Measurements from ENCODE around the gene POU2F1. TPM values are rescaled to one million over a fixed set of nuclear protein-coding genes. Genes with fewer than 3 reads are reported as not detected.

POU2F1 gene
- total and polyA plus RNA-seq, 2 donors (not counting 3 experiments of a cell fraction or from before 2014, with no cell fraction given), result 6.0 to 12.9 TPM

- Histone ChIP-seq H3K9ac (replicated peaks; ENCODE audit: extremely low read depth, insufficient read depth, low read length) (no peak overlapping the region), H3K4me1 (ENCODE audit: control insufficient read depth, extremely low read depth, insufficient read depth, low read length) (no peaks in the 10 kb centered on the region), H3K27ac (ENCODE audit: insufficient read depth, low read depth, low read length) (no peak overlapping the region), H3K9me3 (replicated peaks; ENCODE audit: control insufficient read depth, insufficient read depth, low read length) (no peaks in the 10 kb centered on the region), H4K20me1 (replicated peaks; ENCODE audit: control insufficient read depth, extremely low read depth, insufficient read depth, low read length) (no peaks in the 10 kb centered on the region), H3K4me3 (replicated peaks in 1 of 3; ENCODE audit: insufficient read depth in 1 of 3, low read depth in 1 of 3, low read length in 3 of 3) (no peak overlapping the region), H3K9me1 (replicated peaks; ENCODE audit: control insufficient read depth, extremely low read depth, insufficient read depth, low read length) (no peaks in the 10 kb centered on the region), H3K79me2 (ENCODE audit: control insufficient read depth, insufficient read depth, low read length) (no peaks in the 10 kb centered on the region), H3K36me3 (ENCODE audit: control insufficient read depth in 2 of 2, extremely low read depth in 1 of 2, insufficient read depth in 2 of 2, low read length in 2 of 2) (no peaks in the 10 kb centered on the region), H2AFZ (ENCODE audit: low read depth, low read length) (no peak overlapping the region), H3K27me3 (ENCODE audit: control insufficient read depth in 2 of 2, insufficient read depth in 2 of 2, low read length in 2 of 2) (no peaks in the 10 kb centered on the region), H3K4me2 (ENCODE audit: insufficient read depth, low read length) (no peak overlapping the region)
- intact Hi-C loops (cut with micrococcal nuclease) (no loop called here), dilution Hi-C loops (cut with MboI; ENCODE audit: extremely low pct_ligation_motif_present, low sequenced_read_pairs) (no loop called here)
- FAIRE-seq, result no peak
- CTCF ChIA-PET, result interaction anchor here (1.2 to 1.4 kb wide), 2 partner anchors 18 to 20 kb away, joined by 3 to 4 read pairs; no protein-coding TSS in a partner anchor
- BruUV-seq (replicated peaks), result no TSS peak
- DNase-seq (ENCODE audit: low read depth, low spot score), result no peak
- POLR2A ChIA-PET, result no interaction called here
- no peak for TF ChIP-seq EZH2 (IDR thresholded peaks at IDR 0.05; ENCODE audit: borderline replicate concordance, low read depth, low read length, severe bottlenecking)
- no peak for TF ChIP-seq POLR2A (IDR thresholded peaks at IDR 0.05; ENCODE audit: low read depth, low read length)
- no peak for TF ChIP-seq POLR2AphosphoS5 (IDR thresholded peaks at IDR 0.05; ENCODE audit: insufficient read depth, low read depth, low read length)
- TF ChIP-seq CTCF (IDR thresholded peaks at IDR 0.05; ENCODE audit: extremely low read depth in 1 of 2, insufficient read depth in 1 of 2, low read depth in 1 of 2, low read length in 2 of 2), result no peak
- no peak for TF ChIP-seq FOS (IDR thresholded peaks at IDR 0.05; ENCODE audit: borderline replicate concordance, insufficient read depth, low read length)
- TF ChIP-seq JUN (IDR thresholded peaks at IDR 0.05; ENCODE audit: borderline replicate concordance, insufficient read depth, insufficient read length, low read depth), result no peak
- no peak for TF ChIP-seq GATA2 (IDR thresholded peaks at IDR 0.05; ENCODE audit: insufficient read depth, insufficient read length, low read depth, low read length)
- TF ChIP-seq MYC (IDR thresholded peaks at IDR 0.05; ENCODE audit: low read depth, low read length), result no peak
- TF ChIP-seq MAX (IDR thresholded peaks at IDR 0.05; ENCODE audit: insufficient read depth, insufficient read length), result no peak
Observed at GRCh38 chr1:167369933-167370332, 149.2 kb downstream of the POU2F1 start.
